ENCODE measurements around the gene SRSF11. TPM values are rescaled to one million over a fixed set of nuclear protein-coding genes. Genes with fewer than 3 reads are reported as not detected.

SRSF11 gene
- total and polyA plus RNA-seq, 12 donors = 41.8 to 174 (median 52.8) TPM

DNA sequence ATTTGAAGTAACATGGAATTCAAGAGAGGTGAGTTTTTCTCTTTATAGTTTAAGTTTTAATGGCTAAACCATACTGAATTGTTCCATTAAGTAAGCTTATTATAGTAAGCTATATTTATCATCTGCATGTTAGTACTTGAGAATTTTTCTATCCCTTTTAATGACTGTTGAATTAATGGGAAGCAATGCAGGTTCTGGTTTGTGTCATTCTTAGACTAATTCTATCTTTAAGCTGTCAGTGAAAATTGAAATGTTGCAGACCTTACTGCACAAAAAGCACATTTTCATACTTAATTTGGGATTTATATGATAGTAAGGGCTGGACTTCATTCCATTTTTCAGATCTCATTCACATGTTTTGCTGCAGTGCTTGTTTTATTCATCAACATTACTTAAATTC lies 25.9 kb downstream of the SRSF11 start:
- DNase-seq = no peak
- Histone ChIP-seq H3K27me3 (no peaks in the 10 kb centered on the region), H3K4me3 (no peak overlapping the region), H3K27ac (peak overlapping the region in 1 of 10 donors; percentile 39), H3K9me3 (no peaks in the 10 kb centered on the region), H3K36me3 (peaks cover 0 to 100% (median 96%) of the 10 kb centered on the region in 9 donors), H3K4me1 (peaks cover 0 to 20% (median 6%) of the 10 kb centered on the region in 9 donors)
- TF ChIP-seq, protein P1, sequence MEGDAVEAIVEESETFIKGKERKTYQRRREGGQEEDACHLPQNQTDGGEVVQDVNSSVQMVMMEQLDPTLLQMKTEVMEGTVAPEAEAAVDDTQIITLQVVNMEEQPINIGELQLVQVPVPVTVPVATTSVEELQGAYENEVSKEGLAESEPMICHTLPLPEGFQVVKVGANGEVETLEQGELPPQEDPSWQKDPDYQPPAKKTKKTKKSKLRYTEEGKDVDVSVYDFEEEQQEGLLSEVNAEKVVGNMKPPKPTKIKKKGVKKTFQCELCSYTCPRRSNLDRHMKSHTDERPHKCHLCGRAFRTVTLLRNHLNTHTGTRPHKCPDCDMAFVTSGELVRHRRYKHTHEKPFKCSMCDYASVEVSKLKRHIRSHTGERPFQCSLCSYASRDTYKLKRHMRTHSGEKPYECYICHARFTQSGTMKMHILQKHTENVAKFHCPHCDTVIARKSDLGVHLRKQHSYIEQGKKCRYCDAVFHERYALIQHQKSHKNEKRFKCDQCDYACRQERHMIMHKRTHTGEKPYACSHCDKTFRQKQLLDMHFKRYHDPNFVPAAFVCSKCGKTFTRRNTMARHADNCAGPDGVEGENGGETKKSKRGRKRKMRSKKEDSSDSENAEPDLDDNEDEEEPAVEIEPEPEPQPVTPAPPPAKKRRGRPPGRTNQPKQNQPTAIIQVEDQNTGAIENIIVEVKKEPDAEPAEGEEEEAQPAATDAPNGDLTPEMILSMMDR (IDR thresholded peaks at IDR 0.05) = no peak
- ATAC-seq = peak in 2 of 8 donors; percentile 42 to 56
- intact Hi-C loops (cut with DNase I) = loop anchor here in 1 of 10 donors (10.0 kb wide), 1 partner anchor 818 kb away; no protein-coding TSS in a partner anchor

DNA sequence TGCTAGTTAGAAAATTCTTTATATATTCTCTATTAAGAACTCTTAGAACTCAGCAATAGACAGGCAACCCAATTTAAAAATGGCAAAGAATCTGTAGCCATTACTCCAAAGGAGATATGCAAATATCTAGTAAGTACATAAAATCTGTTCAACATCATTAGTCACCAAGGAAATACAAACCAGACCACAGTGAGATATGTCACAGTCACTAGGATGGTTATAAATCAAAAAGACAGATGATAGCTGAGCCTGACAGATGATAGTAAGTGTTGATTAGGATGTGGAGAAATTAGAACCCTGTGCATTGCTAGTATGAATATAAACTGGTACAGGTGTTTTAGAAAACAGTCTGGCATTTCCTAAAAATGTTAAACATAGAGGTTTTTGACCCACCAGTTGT lies 26.6 kb downstream of the SRSF11 start:
- ATAC-seq (no peak), DNase-seq (no peak)
- Histone ChIP-seq H3K4me1 (peaks cover 0 to 20% (median 6%) of the 10 kb centered on the region in 9 donors), H3K4me3 (no peak overlapping the region), H3K27me3 (no peaks in the 10 kb centered on the region), H3K27ac (peak overlapping the region in 1 of 10 donors; percentile 39), H3K9me3 (no peaks in the 10 kb centered on the region), H3K36me3 (peaks cover 0 to 100% (median 96%) of the 10 kb centered on the region in 9 donors)
- TF ChIP-seq, protein P1 (IDR thresholded peaks at IDR 0.05) = no peak
- intact Hi-C loops (cut with DNase I) = loop anchor here in 1 of 10 donors (10.0 kb wide), 1 partner anchor 817 kb away; no protein-coding TSS in a partner anchor

DNA sequence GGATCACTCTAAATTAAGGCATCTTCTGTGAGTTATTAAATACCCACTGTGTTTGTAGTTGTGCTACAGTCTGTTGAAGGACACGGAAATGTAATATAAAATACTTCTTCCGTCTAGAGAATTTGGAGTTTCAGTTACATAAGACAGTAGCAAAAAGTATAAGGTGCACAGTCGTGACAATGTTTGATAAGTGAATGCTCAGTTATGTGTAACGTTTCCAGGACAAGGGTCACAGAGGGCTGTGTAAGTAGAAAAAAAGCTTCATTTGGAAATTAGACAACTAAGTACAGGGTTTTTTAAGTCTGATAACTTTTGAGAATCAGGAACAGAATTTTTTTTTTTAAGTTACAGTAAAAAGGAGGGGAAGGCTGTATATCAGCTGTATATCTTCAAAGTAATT lies 27.5 kb downstream of the SRSF11 start:
- intact Hi-C loops (cut with DNase I) = loop anchor here in 1 of 10 donors (10.0 kb wide), 1 partner anchor 816 kb away; no protein-coding TSS in a partner anchor
- Histone ChIP-seq H3K4me1 (peaks cover 0 to 20% (median 6%) of the 10 kb centered on the region in 9 donors), H3K27ac (no peak overlapping the region), H3K27me3 (no peaks in the 10 kb centered on the region), H3K4me3 (no peak overlapping the region), H3K9me3 (no peaks in the 10 kb centered on the region), H3K36me3 (peaks cover 0 to 100% (median 92%) of the 10 kb centered on the region in 9 donors)
- ATAC-seq (no peak), DNase-seq (no peak)
- TF ChIP-seq, protein P1 (IDR thresholded peaks at IDR 0.05) = no peak
- WGBS, 2 donors = 68 to 73% methylated on average over 4 of the region's 4 CpGs

DNA sequence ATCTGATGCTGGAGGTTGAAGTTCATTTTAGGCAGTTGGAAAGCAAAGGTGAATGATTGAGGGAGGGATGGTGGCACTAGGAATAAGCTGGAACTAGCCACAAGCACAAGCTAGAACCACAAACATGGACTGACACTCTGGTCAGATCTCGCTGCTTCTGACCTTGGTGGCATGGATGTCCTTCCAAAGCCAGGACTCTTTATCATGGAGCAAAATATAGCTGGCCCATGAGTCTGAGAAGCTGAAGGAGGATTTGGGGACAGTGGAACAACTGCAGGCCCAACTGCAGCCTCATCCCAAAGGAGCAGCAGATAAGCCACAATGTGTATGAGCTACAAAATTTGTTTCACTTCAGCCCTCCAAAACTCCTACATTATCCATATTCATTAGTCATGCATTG lies 35.5 kb downstream of the SRSF11 start:
- peak in 6 of 8 donors; percentile 38 to 78 (median 68) for ATAC-seq

More for the DNA sequence above, 35.5 kb downstream of the SRSF11 start:
- Histone ChIP-seq H3K4me1 (peaks cover 0 to 5% (median 0%) of the 10 kb centered on the region in 9 donors), H3K4me3 (no peak overlapping the region), H3K27ac (peak overlapping the region in 3 of 10 donors; percentile 22 to 34 (median 23)), H3K36me3 (peaks cover 0 to 41% (median 15%) of the 10 kb centered on the region in 9 donors), H3K27me3 (no peaks in the 10 kb centered on the region), H3K9me3 (no peaks in the 10 kb centered on the region)
- 55 to 58% methylated on average over 1 of the region's 1 CpG for WGBS, 2 donors
- intact Hi-C loops (cut with DNase I) = loop anchor here in 1 of 10 donors (5.0 kb wide), 1 partner anchor 34 kb away; the partner anchor contains the start of gene SRSF11
- DNase-seq = no peak
- TF ChIP-seq, protein P1 (IDR thresholded peaks at IDR 0.05) = no peak

All from heart right ventricle (tissue), 16 donors.